GM12874 (cell line): ENCODE data around the gene RTTN.

Source experiments
- CTCF ChIP-seq: IDR thresholded peaks from 2 replicates; pipeline ENCODE4 v1.5.1; 2011; ENCODE audit warnings: low read depth, mild to moderate bottlenecking, control low read depth, low read length, moderate library complexity; ENCODE audit not compliant: insufficient read depth

RTTN gene

DNA sequence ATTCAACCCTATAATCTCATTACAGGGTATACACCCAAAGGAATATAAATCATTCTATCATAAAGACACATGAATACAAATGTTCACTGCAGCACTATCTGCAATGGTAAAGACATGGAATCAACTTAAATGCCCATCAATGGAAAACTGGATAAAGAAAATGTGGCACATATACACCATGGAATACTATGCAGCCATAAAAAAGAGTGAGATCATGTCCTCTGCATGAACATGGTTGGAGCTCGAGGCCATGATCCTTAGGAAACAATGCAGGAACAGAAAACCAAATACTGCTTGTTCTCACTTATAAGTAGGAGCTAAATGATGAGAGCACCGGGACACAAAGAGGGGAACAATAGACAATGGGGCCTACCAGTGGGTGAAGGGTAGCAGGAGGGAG is 169.3 kb downstream of the RTTN start:
- no peak for TF ChIP-seq CTCF

- TF ChIP-seq CTCF, result no peak
These were observed 174.3 kb downstream of the RTTN start for GRCh38 chr18:70031221-70031620.

- TF ChIP-seq CTCF, result no peak
These were observed 174.8 kb downstream of the RTTN start for GRCh38 chr18:70030728-70031127.

DNA sequence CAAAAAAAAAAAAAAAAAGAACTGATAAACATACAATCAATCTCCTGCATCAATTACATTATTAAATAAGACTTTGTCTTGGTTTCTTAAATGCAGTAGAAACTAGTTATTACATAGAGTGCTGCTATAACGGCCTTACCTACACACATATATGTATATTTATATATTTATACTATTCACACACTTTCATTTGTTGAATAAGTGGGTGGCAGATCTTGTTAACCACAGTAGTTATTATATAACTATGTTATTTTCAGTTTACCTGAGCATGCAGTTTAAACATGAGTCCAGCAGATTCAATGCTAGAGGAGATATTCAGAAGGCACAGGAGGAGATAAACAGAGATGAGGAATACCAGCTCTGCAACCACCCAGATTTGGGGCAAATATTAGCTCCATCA is 176.3 kb downstream of the RTTN start:
- no peak for TF ChIP-seq CTCF

- no peak for TF ChIP-seq CTCF
These were observed 176.8 kb downstream of the RTTN start for GRCh38 chr18:70028734-70029133.

GRCh38 chr18:70028084-70028483 is 177.4 kb downstream of the RTTN start:
- TF ChIP-seq CTCF, result no peak

DNA sequence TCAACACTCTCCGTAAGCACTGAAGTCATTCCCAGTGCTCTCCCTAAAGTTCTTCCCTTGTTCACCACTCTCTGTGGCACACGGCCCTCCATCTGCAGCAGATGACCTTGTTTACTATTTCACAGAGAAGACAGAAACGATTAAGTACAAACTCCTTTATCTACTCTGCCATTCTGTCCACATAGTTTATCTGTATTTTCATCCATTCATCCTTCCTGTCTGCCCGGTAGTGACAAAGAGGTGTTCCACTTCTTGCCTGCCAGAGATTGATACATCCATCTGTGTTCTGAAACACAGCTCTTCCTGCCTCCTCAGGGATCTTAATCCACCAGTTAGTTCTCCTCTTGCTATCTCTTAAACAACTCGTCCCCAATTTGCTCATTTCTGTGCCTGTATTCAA is 179.9 kb downstream of the RTTN start:
- no peak for TF ChIP-seq CTCF

GRCh38 chr18:70024829-70025228 is 180.7 kb downstream of the RTTN start:
- TF ChIP-seq CTCF, result no peak
